IgD-negative memory B cell (primary cell): ENCODE data around the gene DPP10. TPM values are rescaled to one million over a fixed set of nuclear protein-coding genes. Genes with fewer than 3 reads are reported as not detected.
A peak's percentile ranks its signal among the peaks of the same experiment; 100 is the strongest.

Source experiments
- H3K27ac Mint-ChIP-seq, 3 donors: one replicate each; pipeline ENCODE4 v1.8.0; 2020 to 2022; ENCODE audit warnings: mild to moderate bottlenecking in 3 of 3, mixed read lengths in 3 of 3, moderate library complexity in 1 of 3
- H3K27me3 Mint-ChIP-seq: one replicate; pipeline ENCODE4 v1.8.0; 2021; ENCODE audit warnings: mixed read lengths
- H3K36me3 Mint-ChIP-seq: one replicate; pipeline ENCODE4 v1.8.0; 2020; ENCODE audit warnings: mild to moderate bottlenecking, mixed read lengths
- H3K4me1 Mint-ChIP-seq, 3 donors: one replicate each; pipeline ENCODE4 v1.8.0; 2020 to 2022; ENCODE audit warnings: mixed read lengths in 3 of 3, mild to moderate bottlenecking in 1 of 3
- H3K4me3 Mint-ChIP-seq, 4 donors: one replicate each; pipeline ENCODE4 v1.8.0; 2020 to 2022; ENCODE audit warnings: mild to moderate bottlenecking in 4 of 4, mixed read lengths in 4 of 4, moderate library complexity in 3 of 4
- H3K9me3 Mint-ChIP-seq, 3 donors: one replicate each; pipeline ENCODE4 v1.8.0; 2020 to 2021; ENCODE audit warnings: mixed read lengths in 3 of 3, mild to moderate bottlenecking in 1 of 3
- polyA plus RNA-seq: library from polyadenylated mRNA; unstranded; fragments of 300-500 nt; fragmentation: Illumina TruSeq; gene quantifications from one replicate; pipeline ENCODE4 v1.2.3, GENCODE V29; 2021

The DPP10 gene
- polyA plus RNA-seq, 1 donor from 2014 or later = not detected

DNA sequence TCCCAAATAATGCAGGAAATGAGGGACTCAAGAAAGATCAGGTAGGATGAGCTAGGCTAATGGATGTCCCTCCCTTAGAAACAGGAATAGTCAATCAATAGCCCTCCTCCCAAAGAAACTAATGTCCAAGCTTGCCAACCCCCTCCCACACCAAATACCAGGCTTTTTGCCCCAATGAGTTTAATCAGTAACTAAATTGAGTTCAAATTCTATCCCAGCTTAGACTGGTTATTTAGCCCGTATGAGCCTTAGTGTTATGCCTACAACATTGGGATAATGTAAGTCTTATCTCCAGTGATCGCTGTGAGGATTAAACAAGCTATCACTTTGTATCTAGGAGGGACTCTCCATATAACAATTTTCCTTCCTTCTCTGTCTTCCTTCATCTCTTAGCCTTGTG lies 310.7 kb downstream of the DPP10 start:
- H3K4me1 Mint-ChIP-seq = no peaks in the 10 kb centered on the region
- H3K36me3 Mint-ChIP-seq = no peaks in the 10 kb centered on the region
- H3K27me3 Mint-ChIP-seq = no peaks in the 10 kb centered on the region
- H3K27ac Mint-ChIP-seq = no peak overlapping the region
- H3K9me3 Mint-ChIP-seq = no peaks in the 10 kb centered on the region
- peak overlapping the region in 1 of 4 donors; percentile 43 for H3K4me3 Mint-ChIP-seq

DNA sequence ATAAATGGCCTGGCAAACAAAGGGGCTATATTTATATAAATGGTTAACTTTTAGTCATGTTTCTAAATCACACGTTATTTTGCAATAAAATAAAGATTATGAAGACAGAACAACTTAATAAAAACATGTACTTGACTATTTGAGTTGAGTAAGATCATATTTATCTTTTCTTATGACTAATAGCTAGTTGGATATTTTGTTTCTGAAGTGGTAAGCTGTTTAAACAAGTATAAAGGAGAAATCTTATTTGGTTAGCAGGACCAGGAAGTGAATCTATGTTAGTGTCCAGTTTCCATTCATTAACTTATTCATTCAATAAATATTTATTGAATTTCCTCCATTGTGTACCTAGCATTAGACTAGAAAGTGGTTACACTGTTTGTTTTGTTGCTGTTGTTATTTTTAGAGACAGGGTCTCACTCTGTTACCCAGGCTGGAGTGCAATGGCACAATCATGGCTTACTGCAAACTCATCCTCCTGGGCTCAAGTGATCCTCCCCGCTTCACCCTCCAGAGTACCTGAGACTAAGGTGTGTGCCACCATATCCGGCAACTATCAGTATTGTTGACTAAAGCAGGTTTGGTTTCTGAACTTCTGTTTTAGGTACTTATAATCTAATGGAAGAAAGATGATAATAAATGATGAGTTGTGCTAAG lies 312.6 kb downstream of the DPP10 start:
- no peaks in the 10 kb centered on the region for H3K36me3 Mint-ChIP-seq
- H3K4me1 Mint-ChIP-seq = no peaks in the 10 kb centered on the region
- no peaks in the 10 kb centered on the region for H3K27me3 Mint-ChIP-seq
- no peak overlapping the region for H3K4me3 Mint-ChIP-seq
- no peaks in the 10 kb centered on the region for H3K9me3 Mint-ChIP-seq
- H3K27ac Mint-ChIP-seq = no peak overlapping the region

- peaks cover 0 to 1% (median 0%) of the 10 kb centered on the region in 3 donors for H3K4me1 Mint-ChIP-seq
- H3K9me3 Mint-ChIP-seq = no peaks in the 10 kb centered on the region
- no peaks in the 10 kb centered on the region for H3K36me3 Mint-ChIP-seq
- H3K27ac Mint-ChIP-seq = no peak overlapping the region
- no peaks in the 10 kb centered on the region for H3K27me3 Mint-ChIP-seq
- no peak overlapping the region for H3K4me3 Mint-ChIP-seq
Measured at GRCh38 chr2:114762376-114762775, 319.9 kb downstream of the DPP10 start.

GRCh38 chr2:114762986-114763385 lies 320.5 kb downstream of the DPP10 start:
- H3K27me3 Mint-ChIP-seq = no peaks in the 10 kb centered on the region
- H3K27ac Mint-ChIP-seq = no peak overlapping the region
- no peaks in the 10 kb centered on the region for H3K36me3 Mint-ChIP-seq
- H3K4me1 Mint-ChIP-seq = peaks cover 0 to 2% (median 0%) of the 10 kb centered on the region in 3 donors
- no peak overlapping the region for H3K4me3 Mint-ChIP-seq
- no peaks in the 10 kb centered on the region for H3K9me3 Mint-ChIP-seq

DNA sequence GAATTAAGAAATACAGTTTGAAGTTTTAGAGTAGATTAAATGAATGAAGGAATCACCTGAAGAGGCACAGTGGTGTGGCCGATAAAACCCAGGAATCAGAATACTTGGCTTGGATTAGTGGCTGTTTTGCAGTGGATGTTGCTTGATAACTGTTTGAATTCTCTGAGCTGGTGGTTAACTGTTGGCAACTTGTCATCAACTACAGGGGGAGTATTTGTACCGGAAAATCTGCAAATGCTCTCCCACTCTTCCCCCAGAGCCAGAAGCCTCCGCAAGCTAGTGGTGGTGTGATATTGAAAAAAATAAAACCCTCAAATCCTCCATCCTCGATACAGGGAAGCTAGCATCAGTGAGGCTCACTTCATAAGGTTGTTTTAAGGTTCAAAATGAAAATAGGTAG lies 326.7 kb downstream of the DPP10 start:
- Mint-ChIP-seq H3K27ac (no peak overlapping the region), H3K4me3 (no peak overlapping the region), H3K36me3 (no peaks in the 10 kb centered on the region), H3K4me1 (peaks cover 0 to 2% (median 0%) of the 10 kb centered on the region in 3 donors), H3K9me3 (peaks cover 0 to 4% (median 0%) of the 10 kb centered on the region in 3 donors), H3K27me3 (no peaks in the 10 kb centered on the region)

GRCh38 chr2:114769991-114770390 lies 327.6 kb downstream of the DPP10 start:
- no peaks in the 10 kb centered on the region for H3K27me3 Mint-ChIP-seq
- H3K36me3 Mint-ChIP-seq = no peaks in the 10 kb centered on the region
- peaks cover 0 to 2% (median 0%) of the 10 kb centered on the region in 3 donors for H3K4me1 Mint-ChIP-seq
- no peak overlapping the region for H3K4me3 Mint-ChIP-seq
- no peak overlapping the region for H3K27ac Mint-ChIP-seq
- H3K9me3 Mint-ChIP-seq = peaks cover 0 to 4% (median 0%) of the 10 kb centered on the region in 3 donors

DNA sequence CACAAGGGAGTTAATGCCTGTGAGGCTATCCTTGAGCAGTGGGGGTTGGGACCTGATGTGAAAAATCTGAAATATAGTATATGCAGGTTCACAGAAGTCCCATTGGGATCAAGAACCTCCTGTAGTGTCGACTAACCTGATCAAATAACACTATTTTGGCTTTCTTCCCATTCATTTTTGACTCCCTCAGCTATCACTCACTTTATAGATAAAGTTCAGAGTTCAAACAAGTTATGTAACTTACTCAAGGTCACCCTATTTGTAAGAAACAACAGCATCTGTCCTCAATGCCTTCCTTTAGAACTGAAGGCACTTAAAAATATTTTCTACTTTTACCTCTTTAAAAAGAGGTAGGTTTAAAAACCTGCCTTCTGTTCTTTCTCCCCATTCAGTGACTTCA lies 341.6 kb downstream of the DPP10 start:
- H3K27ac Mint-ChIP-seq = no peak overlapping the region
- H3K9me3 Mint-ChIP-seq = no peaks in the 10 kb centered on the region
- H3K27me3 Mint-ChIP-seq = no peaks in the 10 kb centered on the region
- H3K36me3 Mint-ChIP-seq = no peaks in the 10 kb centered on the region
- no peak overlapping the region for H3K4me3 Mint-ChIP-seq
- no peaks in the 10 kb centered on the region for H3K4me1 Mint-ChIP-seq

GRCh38 chr2:114784890-114785583 lies 342.6 kb downstream of the DPP10 start:
- Mint-ChIP-seq H3K4me1 (no peaks in the 10 kb centered on the region), H3K27ac (peak overlapping the region in 1 of 3 donors; percentile 19), H3K4me3 (no peak overlapping the region), H3K27me3 (no peaks in the 10 kb centered on the region), H3K36me3 (no peaks in the 10 kb centered on the region), H3K9me3 (no peaks in the 10 kb centered on the region)

- H3K36me3 Mint-ChIP-seq = no peaks in the 10 kb centered on the region
Measured at GRCh38 chr2:114786901-114787300, 344.5 kb downstream of the DPP10 start.

GRCh38 chr2:114787486-114787885 lies 345.0 kb downstream of the DPP10 start:
- no peaks in the 10 kb centered on the region for H3K27me3 Mint-ChIP-seq
- no peaks in the 10 kb centered on the region for H3K36me3 Mint-ChIP-seq
- H3K4me3 Mint-ChIP-seq = no peak overlapping the region

More at GRCh38 chr2:114786901-114787300, 344.5 kb downstream of the DPP10 start:
- no peak overlapping the region for H3K4me3 Mint-ChIP-seq
- H3K9me3 Mint-ChIP-seq = no peaks in the 10 kb centered on the region
- H3K27me3 Mint-ChIP-seq = no peaks in the 10 kb centered on the region
- H3K27ac Mint-ChIP-seq = no peak overlapping the region
- H3K4me1 Mint-ChIP-seq = no peaks in the 10 kb centered on the region

DNA sequence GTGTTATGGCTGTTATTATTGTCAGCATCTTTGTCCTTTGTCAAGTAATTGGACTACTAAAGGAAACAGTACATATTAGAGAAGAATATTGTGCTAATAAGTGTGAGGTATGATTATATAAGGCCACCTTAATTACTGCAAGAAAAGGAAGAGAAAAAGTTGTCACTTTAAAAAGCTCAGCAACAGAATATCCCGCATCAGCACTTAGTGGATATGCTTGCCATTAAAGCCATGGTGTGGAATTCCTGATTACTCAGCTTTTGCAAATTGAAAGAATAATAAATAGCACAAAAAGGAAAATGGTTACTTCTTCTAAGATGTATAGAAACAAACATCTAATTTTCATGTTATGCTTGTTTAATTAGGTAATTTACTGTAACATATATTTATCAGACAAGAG lies 347.5 kb downstream of the DPP10 start:
- Mint-ChIP-seq H3K27ac (no peak overlapping the region), H3K27me3 (no peaks in the 10 kb centered on the region), H3K9me3 (no peaks in the 10 kb centered on the region), H3K4me3 (no peak overlapping the region), H3K4me1 (no peaks in the 10 kb centered on the region), H3K36me3 (no peaks in the 10 kb centered on the region)

More at GRCh38 chr2:114787486-114787885, 345.0 kb downstream of the DPP10 start:
- no peaks in the 10 kb centered on the region for H3K4me1 Mint-ChIP-seq
- no peaks in the 10 kb centered on the region for H3K9me3 Mint-ChIP-seq
- no peak overlapping the region for H3K27ac Mint-ChIP-seq

DNA sequence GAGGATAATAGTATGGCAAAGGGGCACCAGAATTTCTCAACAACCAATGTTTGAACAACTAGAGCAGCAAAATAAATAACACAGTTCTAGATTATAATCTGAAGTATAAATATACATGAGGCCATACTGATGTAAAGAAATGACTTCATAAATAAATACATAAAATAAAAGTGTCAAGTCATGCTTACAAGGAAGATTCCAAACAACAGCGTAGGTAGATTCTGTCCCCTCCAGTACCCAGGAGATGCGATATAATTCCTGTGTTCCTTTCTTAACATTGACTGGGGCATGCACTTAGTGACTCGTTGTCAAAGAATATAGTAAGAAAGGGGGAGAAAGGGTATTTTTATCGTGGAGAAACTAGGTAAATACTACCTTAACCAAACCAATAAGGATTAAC lies 355.1 kb downstream of the DPP10 start:
- Mint-ChIP-seq H3K27ac (no peak overlapping the region), H3K4me1 (no peaks in the 10 kb centered on the region), H3K27me3 (peaks cover 2% of the 10 kb centered on the region), H3K4me3 (no peak overlapping the region), H3K9me3 (peaks cover 0 to 4% (median 0%) of the 10 kb centered on the region in 3 donors), H3K36me3 (no peaks in the 10 kb centered on the region)

DNA sequence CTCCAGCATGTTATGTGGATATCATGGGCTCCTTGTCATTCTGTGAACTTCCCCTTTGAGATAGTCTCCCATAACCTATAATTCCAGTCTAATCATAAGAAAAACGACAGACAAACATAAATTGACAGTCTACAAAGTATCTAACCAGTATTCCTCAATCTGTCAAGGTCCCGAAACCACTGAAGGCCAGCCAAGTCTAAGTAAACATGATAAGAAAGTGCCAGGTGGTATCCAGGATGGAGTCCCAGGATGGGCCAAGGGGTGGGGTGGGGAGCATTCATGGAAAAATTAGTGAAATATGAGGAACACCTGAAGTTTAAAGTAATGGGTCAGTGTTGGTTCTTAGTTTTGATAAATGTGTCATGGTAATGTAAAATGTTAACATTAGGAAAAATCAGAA lies 355.5 kb downstream of the DPP10 start:
- Mint-ChIP-seq H3K4me3 (no peak overlapping the region), H3K27ac (no peak overlapping the region)

DNA sequence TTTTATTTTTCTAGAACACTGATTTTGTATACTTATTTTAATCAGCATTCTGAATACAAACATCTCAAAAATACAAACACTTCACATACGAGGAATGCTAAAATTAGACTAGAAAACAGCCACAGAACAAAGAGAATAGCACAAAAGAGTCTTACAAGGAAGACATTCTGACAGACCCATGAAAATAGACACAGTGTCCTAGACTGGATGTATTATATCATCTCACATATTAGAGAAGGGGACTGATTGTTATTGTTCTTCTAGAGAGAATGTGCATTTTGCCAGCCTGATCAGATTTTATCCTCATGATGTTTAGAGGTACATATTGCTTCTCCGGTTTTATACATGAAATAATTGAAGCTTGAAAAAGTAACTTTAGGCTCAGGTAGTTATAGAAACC lies 357.9 kb downstream of the DPP10 start:
- Mint-ChIP-seq H3K27me3 (peaks cover 2% of the 10 kb centered on the region), H3K4me3 (no peak overlapping the region), H3K36me3 (no peaks in the 10 kb centered on the region), H3K4me1 (no peaks in the 10 kb centered on the region), H3K9me3 (peaks cover 0 to 4% (median 2%) of the 10 kb centered on the region in 3 donors), H3K27ac (no peak overlapping the region)

More for the DNA sequence above, 355.5 kb downstream of the DPP10 start:
- Mint-ChIP-seq H3K9me3 (peaks cover 0 to 4% (median 0%) of the 10 kb centered on the region in 3 donors), H3K4me1 (no peaks in the 10 kb centered on the region), H3K27me3 (peaks cover 2% of the 10 kb centered on the region), H3K36me3 (no peaks in the 10 kb centered on the region)

- H3K4me1 Mint-ChIP-seq = no peaks in the 10 kb centered on the region
- no peaks in the 10 kb centered on the region for H3K27me3 Mint-ChIP-seq
- H3K27ac Mint-ChIP-seq = no peak overlapping the region
- H3K4me3 Mint-ChIP-seq = no peak overlapping the region
- H3K36me3 Mint-ChIP-seq = no peaks in the 10 kb centered on the region
- peaks cover 0 to 7% (median 0%) of the 10 kb centered on the region in 3 donors for H3K9me3 Mint-ChIP-seq
Measured at GRCh38 chr2:114805195-114805594, 362.8 kb downstream of the DPP10 start.

- no peaks in the 10 kb centered on the region for H3K27me3 Mint-ChIP-seq
- H3K36me3 Mint-ChIP-seq = no peaks in the 10 kb centered on the region
- peaks cover 0 to 7% (median 0%) of the 10 kb centered on the region in 3 donors for H3K9me3 Mint-ChIP-seq
- no peak overlapping the region for H3K4me3 Mint-ChIP-seq
- H3K27ac Mint-ChIP-seq = no peak overlapping the region
- H3K4me1 Mint-ChIP-seq = no peaks in the 10 kb centered on the region
Measured at GRCh38 chr2:114810092-114810491, 367.7 kb downstream of the DPP10 start.
